ENCODE results near the gene KDM3B.
"Not testable (repeated sequence)": the region's sequence is repeated elsewhere in the genome, so short reads cannot be mapped to it uniquely, and the experiment has no call there.

Gene KDM3B, protein sequence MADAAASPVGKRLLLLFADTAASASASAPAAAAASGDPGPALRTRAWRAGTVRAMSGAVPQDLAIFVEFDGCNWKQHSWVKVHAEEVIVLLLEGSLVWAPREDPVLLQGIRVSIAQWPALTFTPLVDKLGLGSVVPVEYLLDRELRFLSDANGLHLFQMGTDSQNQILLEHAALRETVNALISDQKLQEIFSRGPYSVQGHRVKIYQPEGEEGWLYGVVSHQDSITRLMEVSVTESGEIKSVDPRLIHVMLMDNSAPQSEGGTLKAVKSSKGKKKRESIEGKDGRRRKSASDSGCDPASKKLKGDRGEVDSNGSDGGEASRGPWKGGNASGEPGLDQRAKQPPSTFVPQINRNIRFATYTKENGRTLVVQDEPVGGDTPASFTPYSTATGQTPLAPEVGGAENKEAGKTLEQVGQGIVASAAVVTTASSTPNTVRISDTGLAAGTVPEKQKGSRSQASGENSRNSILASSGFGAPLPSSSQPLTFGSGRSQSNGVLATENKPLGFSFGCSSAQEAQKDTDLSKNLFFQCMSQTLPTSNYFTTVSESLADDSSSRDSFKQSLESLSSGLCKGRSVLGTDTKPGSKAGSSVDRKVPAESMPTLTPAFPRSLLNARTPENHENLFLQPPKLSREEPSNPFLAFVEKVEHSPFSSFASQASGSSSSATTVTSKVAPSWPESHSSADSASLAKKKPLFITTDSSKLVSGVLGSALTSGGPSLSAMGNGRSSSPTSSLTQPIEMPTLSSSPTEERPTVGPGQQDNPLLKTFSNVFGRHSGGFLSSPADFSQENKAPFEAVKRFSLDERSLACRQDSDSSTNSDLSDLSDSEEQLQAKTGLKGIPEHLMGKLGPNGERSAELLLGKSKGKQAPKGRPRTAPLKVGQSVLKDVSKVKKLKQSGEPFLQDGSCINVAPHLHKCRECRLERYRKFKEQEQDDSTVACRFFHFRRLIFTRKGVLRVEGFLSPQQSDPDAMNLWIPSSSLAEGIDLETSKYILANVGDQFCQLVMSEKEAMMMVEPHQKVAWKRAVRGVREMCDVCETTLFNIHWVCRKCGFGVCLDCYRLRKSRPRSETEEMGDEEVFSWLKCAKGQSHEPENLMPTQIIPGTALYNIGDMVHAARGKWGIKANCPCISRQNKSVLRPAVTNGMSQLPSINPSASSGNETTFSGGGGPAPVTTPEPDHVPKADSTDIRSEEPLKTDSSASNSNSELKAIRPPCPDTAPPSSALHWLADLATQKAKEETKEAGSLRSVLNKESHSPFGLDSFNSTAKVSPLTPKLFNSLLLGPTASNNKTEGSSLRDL (N-terminal part only)

DNA sequence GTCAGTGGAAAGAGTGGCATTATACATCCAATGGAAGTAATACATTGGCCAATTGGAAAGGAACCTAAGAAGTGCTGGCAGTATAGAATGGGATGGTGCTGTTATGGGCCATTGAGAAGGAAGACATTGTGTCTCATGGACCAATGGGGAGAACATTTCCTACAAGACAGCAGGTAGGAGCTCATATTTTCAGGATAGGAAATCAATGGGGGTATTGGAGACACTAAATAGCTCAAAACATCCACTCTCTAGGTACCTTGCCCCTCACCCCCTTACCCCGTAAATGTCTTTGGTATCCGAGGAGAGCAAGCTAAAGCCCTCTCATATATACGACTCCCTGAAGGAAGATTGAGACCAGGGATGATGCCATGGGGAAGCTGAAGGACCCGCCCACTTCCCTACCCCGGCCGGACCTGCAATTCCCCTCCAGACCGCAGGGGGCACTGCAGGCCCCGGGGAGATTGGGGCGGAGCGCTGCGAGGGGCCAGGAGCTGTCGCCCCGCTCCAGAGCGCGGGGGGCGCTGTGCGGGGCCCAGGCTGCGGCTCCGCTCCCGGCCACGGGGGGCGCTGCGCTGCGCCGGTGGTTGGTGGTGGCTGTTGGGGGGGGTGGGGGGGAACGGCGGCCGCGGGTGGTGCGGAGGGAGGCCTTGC lies at the start of gene KDM3B:
Gene KDM3B, plus strand, starts transcription at position 615 of the 651 bp plus-strand sequence. CDS start 111 bp downstream, outside the sequence.
- DNase-seq, result no peak

DNA sequence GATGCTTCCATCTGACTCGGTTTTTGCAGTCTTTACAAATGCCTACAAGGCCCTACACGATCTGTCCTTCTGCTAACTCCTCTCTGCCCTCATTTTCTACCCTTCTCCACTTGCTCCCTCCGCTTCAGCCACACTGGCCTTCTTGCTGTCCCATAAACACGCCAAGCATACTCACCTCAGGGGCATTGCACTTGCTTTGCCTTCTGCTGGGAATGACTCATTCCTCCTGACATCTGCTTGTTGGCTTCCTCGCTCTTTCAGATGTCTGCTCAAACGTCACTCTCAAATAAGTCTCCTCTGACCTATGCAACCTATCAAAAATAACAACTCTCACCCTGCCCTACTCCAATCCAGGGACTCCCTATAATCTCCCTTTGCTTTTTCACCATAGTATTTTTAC lies 49.1 kb upstream of the KDM3B start:
- DNase-seq, result no peak

DNA sequence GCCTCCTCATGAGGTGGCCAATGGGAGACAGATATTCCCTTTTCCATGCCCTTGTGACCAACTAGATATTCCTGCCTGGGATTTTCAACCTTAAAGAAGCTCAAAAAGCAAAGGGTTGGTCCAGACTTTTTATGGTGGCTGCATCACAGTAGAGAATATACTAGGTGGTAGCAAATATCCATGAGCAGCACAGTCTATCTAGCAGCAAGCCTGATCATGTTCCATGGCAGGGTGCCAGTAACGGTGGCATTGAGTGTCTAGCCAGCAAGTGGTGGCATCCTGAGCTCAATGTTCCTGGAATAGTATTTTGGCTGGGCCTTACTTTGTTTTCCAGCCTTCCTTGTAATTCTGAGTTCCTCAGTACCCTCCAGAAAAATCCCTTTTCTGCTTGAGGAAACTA lies 46.7 kb upstream of the KDM3B start:
- DNase-seq, result no peak

DNA sequence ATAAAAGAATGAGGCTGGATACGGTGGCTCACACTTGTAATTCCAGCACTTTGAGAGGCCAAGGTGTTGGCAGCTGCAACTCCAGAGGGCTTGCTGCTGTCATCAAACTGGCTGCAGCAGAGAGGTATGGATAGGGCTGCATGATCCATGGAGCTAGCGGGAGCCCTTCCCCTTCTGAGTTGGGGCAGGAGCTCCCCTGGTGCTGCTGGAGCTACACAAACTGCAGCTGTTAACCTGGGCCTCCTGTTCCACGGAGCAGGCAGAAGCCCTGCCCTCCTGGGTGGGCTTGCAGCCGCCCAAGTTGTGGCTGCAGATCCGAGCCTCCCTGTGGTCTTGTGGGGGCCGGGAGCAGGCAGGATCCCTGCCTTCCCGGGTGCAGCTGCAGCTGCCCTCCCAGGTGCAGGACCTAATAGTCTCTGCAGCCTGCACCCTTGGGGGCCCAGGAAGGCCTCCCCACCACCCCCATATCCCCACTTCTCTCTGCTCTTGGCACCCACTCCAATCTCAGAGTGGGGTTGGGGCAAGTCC lies 36.7 kb upstream of the KDM3B start:
- DNase-seq, result no peak

DNA sequence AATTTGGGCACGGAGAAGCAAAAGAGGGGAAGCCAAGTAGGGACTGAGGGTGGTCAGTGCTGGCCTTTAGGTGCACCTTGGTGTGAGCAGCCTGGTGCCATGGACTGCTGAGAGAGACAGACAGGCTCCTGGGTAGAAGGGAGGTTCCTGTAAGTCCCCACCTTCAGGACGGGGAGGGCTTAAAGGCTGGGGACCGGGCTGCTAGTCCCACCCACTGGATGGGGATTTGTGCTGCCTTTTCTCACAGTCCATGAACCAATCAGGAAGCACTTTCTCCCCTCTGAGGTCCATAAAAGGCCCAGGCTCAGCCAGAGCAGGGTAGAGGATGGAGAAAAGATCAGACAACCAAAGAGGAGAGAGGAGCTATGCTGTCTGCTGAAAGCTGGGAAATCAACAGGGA lies 36.1 kb upstream of the KDM3B start:
- no peak for DNase-seq

DNA sequence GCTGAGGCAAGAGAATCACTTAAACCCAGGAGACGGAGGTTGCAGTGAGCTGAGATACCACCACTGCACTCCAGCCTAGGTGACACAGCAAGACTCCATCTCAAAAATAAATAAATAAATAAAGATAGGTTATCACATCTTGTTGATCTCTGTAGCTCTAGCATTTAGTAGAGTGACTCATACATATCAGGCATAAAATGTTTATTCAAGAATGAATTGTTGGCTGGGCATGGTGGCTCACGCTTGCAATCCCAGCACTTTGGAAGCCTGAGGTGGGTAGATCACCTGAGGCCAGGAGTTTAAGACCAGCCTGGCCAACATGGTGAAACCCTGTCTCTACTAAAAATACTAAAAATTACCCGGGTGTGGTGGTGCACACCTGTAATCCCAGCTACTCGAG lies 34.3 kb upstream of the KDM3B start:
- DNase-seq, result not testable (repeated sequence)

DNA sequence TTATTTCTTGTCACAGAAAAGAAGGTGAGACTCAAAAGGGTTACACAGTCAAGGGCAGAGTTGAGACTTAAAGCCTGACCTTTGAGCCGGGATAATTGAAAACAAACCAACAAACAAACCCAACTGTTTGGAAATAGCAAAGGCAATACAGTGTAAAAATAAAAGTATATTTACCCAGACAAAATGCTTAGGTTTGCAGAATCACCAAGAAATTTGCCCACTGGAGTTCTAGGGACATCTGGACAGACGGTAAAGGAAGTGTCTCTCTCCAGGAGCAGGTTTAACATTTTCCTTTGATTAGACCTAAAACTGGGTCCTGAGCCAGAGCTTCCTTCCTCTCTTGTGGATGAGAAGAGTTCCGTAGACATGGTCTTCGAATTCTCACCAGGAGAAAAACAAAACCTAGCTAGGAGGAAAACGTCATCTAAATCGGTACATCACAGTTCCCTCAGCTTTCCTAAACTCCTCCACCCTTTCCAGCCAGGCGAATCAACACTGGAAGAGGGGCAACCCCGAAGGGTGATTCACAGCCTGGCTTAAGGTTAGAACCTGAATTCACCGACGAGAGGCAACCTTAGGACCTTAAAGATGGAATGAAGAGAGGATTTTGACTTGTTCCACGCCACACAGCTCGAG lies 21.6 kb upstream of the KDM3B start:
- no peak for DNase-seq

DNA sequence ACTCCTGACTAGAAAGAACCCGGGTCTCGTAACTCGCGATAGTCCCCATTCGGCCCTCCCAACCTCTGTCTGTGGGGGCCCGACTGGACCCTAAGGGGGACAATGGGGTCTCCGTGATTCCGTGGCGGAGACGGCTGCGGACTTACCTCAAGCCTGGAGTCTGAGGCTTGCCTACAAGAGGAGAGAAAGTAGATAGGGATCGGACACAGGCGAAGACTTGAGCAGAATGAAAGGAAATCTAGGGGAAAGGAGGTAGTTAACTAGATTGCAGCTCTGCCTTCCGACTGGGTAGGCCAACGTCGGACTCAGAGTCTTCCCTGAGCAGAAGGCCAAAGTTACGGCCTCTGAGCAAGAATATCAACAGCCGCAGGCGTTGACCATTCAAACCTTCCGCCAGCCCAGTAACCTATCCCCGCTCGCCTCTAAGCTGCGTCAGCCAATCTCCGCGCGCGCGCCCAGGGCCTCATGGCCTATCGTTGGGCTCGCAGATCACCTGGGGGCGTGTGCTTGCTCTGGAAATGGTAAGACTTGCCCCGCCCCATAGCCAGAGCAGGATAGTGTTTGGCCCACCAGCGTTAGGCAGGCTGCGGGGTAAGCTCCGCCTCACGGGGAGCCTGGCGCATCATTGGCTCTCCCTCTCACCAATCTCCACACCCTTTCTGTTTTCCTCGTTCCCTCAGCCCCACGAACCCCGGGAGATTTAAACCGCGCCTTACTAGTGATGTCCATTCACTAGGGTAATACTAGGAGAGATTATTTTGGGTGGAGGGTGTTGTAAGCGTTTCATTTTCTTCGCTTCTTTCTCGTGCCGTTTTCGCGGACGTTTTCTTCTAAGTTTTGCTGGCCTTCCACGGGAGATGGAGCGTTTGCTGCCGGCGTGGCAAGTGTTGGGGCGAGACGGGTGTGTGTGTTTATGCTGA lies 20.8 kb upstream of the KDM3B start, which contains the start of gene CDC25C:
Gene CDC25C, minus strand, starts transcription at position 356 of the 920 bp plus-strand sequence. CDS start 624 bp downstream, outside the sequence.
- peak; percentile 92 for DNase-seq

DNA sequence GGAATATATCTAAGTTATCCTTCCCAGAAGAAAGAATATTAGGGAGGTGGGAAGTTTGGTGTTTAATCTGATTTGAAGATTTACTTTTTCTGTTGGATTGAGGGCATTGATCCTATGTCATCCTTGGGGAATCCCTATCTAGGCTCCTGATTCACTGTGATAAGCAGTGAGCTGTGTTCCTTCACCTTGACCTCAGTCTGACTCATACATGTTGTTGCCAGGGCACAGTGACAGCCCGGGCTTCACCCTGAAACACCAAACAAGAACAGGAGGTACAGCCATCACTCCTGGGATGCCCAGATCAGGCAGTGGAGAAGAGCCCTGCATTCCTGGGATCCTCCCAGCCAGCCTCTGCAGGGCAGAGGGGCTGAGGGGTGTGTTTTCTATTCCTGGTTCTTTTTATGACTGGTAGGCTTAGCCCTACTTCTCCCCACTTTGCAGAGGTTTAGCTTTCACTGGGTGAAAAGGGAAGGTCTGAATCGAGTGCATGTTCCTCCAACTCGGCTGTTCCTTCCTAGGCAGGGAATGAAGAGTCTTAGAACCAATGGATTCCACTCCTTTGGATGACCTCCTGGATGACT lies 17.5 kb upstream of the KDM3B start:
- DNase-seq, result no peak

DNA sequence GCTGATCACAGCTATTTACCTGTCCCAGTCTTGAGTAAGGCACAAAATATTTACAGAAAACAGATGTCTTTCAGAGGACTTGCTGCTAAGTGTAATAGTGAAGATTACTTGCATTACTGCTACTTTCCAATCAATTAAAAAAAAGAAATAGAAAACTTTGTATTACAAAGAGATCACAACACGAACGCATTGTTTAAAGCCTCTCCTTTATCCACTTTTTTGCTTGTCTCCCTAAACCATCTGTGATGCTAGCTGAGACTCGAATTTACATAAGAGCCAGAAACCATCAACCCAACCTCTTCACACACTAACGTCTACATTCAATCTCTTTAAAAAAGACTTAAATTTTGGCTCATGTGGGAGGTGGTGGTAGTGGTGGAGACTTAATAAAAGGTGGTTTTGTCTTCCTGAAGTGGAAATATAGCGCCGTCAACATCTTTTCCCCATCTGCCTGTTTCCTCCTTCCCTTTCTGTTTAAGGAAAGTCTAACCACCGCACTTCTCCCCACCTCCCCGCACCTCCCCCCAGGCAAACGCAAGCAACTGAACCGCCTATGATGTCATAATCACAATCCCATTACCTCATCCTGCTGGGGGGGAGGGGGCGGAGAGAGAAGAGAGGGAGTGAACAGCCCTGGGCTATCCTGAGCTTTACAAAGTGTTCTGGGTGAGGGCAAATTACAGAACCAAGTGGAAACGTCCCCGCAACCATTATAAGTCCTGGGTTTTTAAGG lies 15.4 kb upstream of the KDM3B start:
- DNase-seq, result no peak

DNA sequence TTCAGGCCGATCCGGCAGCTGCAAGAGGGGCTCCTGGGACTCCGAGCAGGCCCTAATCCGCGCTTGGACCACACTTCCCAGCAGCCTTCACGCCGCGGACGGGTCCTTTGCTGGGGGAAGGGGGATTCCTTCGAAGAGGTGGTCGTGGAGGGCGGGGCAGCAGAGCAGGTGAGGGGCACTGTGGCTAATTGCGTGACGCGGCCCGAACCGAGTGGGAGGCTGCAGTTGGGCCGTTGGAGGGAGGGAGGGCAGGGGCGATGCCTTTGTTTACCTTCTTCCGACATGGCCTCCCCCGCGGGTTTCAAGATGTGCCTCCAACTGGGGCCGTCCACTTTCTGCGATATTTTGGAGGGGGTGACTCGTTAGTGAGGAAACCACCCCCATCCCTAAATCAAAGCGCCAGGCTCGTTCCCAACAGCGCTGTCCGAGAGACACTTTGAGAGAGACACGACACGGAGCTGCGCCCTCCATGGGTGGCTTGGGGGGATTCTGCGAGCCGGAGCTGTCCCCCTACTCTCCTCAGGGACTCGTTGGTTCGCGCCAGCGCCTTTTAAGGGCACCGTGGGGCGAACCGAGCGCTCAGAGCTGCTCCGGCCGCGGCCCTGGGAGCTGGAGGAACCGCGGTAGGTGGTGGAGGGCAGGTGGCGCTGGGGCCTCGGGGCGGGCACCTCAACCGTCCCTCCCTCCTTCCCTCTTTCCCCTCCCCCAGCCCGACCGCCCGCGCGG lies 14.6 kb upstream of the KDM3B start, which contains the start of gene FAM53C:
Gene FAM53C, plus strand, starts transcription at position 582 of the 726 bp plus-strand sequence. CDS start 3,070 bp downstream, outside the sequence.
- DNase-seq, result no peak

DNA sequence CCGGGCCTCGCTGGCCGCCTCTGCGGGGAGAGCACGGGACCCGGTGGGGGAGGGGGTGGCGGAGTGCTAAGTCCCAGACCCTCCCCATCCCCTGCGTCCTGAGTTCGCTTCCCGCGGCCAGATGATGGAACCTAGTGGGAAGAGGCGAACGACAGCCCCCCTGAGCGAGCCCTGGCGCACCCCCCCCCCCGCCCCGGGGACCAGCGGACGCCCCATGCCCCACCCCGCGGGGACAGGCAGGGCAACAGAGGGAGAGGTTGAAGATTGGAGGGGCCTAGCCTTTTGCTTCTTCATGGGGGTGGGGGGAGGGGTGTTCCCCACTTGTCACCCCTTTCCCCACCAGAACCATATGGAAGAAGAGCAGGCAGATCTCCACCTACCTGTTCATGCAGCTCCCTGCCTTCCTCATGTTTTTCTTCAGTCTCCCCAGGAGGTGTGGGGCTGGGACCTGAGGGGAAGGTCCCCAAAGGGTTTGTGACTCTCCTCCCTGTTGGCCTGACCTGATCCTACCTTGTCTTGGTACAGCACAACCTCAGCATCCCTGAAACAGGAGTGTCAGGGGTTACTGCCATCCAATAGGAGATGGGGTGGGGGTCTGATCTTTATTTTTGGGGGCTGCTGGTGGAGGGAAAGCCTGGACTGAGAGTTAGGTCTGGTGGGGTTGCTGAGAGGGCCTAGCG lies 13.9 kb upstream of the KDM3B start:
- no peak for DNase-seq

DNA sequence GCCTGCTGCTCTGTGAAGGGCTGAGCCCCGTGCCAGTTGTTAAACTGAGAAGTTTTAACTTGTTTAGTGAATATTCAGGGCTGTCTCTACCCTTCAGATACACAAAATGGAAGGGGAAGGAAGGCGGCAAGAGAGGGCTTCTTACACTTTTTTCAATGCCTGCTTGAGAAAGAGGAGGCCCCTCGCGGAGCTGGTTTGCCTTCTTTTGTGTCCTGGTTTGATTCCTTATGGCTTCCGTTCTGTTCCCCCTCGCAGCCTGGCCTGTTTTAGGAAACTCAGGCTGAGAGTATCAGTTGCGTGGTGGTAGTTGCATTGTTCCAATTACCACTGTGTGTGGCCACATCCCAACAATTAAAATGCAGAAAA lies 13.4 kb upstream of the KDM3B start:
- DNase-seq, result no peak

DNA sequence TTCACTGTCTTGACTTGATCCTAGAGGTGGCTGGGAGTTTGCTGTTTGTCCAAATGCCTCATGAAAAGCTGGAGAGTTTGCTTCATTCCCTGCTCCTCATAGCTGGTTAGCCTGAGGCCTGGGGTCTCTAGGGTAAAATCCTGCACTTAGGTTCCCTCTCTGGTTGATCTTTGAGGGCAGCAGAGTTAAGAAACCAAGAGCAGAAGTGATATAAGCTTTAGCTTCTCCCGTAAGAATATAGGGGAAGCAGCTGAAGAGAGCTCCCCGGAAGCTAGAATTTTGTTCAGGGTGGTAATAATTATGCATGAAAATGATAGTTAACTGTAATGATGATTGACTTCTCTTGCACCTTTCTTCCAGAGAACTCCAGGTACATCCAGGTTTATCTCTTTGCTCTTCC lies 13.0 kb upstream of the KDM3B start:
- DNase-seq, result no peak

DNA sequence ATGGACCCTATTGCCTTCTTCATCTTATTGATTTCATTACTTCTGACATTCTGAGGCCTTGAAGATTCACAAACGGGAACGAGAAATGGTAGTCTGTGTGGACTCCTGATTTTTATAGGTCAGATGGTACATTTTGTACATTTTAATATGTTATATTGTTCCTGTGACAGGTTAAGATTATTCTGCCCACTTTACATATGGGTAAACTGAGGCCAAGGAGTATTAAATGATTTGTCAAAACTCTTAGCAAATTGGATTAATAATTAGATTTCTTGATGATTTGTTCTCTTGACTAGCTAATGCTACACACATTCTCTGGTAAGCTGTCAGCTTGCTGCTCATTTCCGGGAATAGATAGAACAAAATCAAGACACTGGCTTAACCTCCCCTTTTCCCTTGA lies 12.5 kb upstream of the KDM3B start:
- no peak for DNase-seq

DNA sequence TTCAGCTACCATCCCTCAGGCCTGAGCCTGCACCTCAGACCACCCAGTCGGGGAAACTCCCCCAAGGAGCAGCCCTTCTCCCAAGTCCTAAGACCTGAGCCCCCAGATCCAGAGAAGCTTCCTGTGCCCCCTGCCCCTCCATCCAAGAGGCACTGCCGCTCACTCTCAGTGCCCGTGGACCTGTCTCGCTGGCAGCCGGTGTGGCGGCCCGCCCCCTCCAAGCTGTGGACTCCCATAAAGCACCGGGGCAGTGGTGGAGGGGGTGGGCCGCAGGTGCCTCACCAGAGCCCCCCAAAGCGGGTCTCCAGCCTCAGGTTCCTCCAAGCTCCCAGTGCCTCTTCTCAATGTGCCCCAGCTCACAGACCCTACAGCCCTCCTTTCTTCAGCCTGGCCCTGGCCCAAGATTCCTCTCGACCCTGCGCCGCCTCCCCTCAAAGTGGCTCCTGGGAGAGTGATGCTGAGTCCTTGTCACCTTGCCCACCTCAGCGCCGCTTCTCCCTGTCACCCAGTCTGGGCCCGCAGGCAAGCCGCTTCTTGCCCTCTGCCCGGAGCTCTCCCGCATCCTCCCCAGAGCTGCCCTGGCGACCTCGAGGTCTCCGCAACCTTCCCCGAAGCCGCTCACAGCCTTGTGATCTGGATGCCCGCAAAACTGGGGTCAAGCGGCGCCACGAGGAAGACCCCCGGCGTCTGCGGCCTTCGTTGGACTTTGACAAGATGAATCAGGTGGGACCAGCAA lies 7.4 kb upstream of the KDM3B start:
- DNase-seq, result no peak

DNA sequence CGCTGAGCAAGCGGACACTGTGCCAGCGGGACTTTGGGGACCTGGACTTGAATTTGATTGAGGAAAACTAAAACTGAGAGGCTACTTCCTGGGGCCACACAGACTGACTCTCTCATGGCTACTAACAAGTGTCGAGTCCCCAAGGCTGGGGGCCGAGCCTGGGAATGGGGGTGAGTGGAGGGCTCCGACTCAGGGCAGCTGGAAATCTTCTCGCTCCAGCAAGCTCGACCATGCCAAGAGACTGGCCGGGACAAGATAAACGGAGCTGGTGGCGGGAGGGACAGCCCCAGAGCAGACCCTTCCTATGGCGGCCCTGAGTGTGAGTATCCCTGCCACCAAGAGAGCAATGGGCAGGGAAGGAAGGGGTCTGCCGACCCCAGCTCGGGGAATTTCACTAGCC lies 5.6 kb upstream of the KDM3B start:
- DNase-seq, result no peak
